HG02943 (cell line): ENCODE data around the gene DLX4.

Experiments
- ATAC-seq: cut with Tn5 transposase; IDR thresholded peaks from one replicate; pipeline ENCODE4 v1.9.1; 2021; ENCODE audit warnings: mild to moderate bottlenecking, low read depth, moderate library complexity; ENCODE audit not compliant: unreplicated experiment

DLX4 gene

GRCh38 chr17:49997773-49998703 is 29.0 kb downstream of the DLX4 start:
- no peak for ATAC-seq

DNA sequence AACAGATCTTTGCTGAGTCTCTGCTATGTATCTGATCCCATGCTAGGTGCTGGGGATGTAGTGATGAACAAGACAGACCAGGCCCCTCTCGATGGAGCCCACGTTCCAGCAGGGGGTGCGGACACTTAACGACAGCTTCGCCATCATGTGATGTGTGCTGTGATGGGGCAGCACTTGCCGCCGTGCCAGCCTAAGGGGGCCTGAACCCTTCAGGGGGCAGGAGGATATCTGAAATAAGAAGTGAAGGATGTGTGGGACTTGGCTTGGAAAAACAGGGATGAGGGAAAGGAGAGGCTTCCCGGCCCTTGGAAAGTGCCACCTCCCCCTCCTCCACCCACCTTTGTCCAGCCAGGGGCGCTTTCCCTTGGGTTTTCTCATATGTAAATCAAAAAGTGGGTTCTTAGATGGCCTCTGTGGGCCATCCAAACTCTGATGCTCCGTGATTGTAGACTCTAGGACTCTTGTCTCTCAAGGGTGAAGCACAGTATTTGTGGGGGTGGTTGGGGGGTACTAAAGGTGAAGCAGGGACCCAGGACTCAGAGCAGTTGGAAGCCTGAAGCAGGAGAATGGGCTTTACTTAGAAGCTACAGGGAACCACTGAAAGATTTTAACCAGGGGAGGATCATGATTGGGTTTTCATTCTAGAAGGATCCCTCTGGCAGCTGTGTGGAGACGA is 30.0 kb downstream of the DLX4 start:
- no peak for ATAC-seq

- no peak for ATAC-seq
These were observed 34.9 kb downstream of the DLX4 start for GRCh38 chr17:50003911-50004310.

- ATAC-seq, result no peak
These were observed 40.3 kb downstream of the DLX4 start for GRCh38 chr17:50009282-50009681.

GRCh38 chr17:50013079-50013478 is 44.1 kb downstream of the DLX4 start:
- no peak for ATAC-seq

DNA sequence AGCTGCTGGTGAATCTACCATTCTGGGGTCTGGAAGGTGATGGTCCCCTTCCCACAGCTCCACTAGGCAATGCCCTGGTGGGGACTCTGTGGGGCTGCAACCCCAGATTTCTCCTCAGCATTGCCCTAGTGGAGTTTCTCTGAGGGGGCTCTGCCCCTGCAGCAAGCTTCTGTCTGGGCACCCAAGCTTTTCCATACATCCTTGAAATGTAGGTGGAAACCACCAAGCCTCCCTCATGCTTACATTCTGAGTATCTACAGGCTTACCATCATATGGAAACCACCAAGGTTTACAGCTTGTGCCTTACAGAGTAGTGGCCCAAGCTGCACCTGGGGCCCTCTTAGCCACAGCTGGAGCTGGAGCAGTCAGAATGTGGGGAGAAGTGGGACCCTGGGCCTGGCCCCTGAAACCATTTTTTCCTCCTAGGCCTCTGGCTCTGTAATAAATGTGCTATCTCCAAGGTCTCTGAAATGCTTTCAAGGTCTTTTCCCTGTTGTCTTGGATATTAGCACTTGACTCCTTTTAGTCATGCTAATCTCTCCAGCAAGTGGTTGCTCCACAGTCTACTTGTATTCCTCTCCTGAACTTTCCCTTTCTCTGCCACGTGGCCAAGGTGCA is 45.6 kb downstream of the DLX4 start:
- no peak for ATAC-seq

DNA sequence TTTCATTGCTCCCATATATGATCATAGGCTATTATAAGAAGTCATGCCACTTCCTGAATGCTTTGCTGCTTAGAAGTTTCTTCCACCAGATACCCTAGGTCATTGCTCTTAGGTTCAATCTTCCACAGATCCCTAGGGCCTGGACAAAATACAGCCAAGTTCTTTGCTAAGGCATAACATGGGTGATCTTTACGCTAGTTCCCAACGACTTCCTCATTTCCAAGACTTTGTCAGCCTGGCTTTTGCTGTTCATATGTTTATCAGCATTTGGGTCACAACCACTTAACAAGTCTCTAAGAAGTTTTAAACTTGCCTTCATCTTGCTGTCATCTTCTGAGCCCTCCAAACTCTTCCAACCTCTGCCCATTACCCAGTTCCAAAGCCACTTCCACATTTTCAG is 46.2 kb downstream of the DLX4 start:
- no peak for ATAC-seq

GRCh38 chr17:50018909-50019308 is 49.9 kb downstream of the DLX4 start:
- no peak for ATAC-seq

DNA sequence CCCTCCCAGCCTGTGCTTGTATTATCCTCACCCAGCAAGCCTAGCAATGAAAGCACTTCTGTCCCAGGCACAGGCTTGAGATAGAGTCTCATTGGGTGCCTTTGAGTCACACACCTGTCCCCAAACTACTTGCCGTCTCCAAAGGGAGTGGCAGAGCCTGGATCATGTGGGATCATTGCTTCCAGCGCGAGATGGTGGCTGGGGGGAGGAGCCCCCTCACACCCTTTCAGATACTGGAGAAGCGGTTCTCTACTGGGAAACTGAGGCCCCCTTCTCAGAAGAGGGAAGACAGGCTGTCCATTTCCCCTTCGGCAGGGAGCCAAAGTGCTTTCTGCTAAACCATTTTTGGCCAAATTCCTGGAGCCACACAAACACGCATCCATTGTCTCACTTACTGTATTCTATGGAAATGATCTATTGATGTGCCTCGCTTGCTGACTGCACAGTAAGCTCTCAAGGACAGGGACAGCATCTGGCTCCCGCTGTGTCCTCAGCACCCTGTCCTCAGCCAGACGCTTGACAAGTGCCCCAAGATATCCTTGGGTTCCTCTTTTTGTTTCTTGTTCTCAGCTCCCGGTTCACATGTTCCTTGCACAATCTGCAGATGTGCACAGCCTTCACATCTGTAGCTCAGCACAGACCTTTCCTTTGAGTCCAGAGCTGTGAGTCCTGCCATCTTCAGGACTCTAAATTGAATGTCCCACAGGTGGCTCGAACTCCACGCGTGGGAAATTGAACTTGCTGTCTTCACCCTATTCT is 52.0 kb downstream of the DLX4 start:
- ATAC-seq, result no peak

GRCh38 chr17:50021681-50022370 is 52.8 kb downstream of the DLX4 start:
- ATAC-seq, result no peak

DNA sequence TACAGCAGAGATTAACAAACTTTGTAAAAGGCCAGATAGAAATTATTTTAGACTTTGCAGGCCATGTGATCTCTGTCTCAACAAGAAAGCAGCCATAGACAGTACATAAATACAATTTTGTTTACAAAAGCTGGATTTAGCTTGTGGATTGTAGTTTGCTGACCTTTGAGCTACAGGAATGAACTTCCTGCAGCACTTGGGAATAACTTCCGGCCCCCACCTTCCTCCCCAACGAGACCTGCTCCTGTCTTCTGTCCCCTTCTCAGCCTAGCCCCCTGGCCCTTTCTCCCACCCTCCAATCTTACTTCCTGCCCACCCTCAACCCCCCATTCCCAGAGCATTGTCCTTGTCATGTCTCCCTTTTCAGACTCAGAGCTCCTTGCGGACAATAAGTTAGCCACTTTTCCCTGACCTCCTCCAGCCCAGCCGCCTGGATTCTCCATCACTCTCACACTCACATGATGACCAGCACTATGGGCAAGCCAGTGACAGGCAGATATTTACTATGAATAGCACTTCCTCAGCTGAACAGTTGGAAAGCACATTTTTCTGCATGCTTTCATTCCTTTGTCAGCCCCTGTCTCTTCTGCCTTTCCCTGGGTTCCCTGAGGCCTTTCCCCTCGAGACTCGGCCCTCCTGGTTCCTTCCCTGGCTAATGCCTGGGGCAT is 53.6 kb downstream of the DLX4 start:
- no peak for ATAC-seq

GRCh38 chr17:50023520-50023919 is 54.5 kb downstream of the DLX4 start:
- no peak for ATAC-seq
